GM21528 (cell line): Measurements from ENCODE around the gene CDH12.

Experiments
- ATAC-seq: cut with Tn5 transposase; IDR thresholded peaks from one replicate; pipeline ENCODE4 v1.9.1; 2021; ENCODE audit warnings: mild to moderate bottlenecking, moderate library complexity; ENCODE audit not compliant: unreplicated experiment, low FRiP score

The CDH12 gene

DNA sequence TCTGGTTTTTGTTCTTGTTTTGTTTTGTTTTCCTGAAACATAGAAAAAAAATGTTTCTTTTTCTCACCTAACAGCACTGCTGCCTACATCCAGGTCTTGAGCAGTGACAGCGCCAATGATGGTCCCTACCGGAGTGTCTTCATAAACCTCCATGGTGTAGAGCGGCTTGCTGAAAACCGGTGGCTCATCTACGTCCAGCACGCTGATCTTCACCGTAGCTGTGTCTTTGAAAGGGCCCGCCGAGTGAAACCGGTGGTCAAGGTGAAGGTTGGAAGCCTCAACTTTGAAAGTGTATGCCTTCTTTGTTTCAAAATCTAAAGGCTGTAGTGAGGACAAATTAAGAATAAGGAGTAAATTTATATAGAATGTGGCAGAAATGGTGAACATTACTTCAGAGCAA lies 1051.0 kb downstream of the CDH12 start:
- ATAC-seq = no peak

DNA sequence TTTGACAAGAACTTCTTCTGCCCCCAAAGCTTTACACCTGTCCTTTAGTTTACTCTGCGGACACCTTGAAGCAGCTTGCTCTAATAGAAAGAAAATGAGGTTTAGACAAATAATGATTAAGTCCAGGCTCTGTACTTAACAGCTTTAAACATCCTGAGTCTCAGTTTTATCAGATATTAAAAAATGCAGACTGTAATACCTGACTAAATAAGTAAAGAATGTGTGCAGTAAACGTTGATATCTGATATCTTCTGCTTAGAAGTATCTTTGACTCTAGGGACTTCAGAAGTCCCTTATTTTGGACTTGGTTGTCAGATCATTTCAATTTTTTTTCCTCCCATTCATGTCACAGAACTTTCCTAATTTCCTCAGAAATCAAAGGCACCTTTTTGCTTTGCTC lies 1060.4 kb downstream of the CDH12 start:
- no peak for ATAC-seq

DNA sequence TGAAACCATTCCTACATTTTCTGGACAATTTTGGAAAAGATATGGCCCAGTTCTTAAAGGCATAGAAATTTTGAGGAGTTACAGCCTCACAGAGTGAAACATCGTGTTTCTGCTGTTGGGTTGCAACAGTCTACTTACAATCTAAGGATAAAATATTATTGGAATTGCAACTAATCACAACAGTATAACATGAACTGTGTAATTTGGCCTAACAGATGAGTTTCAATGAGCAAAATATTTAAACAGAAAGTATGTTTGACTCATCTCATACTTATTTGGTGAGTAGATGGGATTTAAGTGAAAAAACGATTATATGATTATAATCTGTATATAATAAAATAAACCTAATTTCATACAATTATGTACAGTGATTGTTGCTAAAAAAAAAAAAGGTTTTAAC lies 1061.8 kb downstream of the CDH12 start:
- ATAC-seq = no peak

DNA sequence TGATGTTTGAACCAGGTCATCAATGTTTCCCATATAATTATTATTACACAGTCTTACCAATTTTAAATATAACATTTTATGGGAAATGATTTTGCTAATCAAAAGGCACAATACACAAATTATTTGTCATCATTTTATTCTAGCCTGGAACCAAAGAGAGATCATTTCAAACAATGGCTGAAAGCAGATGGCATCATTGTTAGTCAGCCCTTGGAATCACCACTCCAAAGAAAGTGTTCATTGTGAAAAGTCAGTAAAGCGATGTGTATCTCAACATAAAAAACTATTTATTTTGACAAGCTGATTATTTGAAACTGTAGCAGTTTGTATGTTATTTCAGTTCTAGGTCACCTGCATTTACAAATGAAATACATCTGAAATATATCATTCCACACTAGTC lies 1068.7 kb downstream of the CDH12 start:
- ATAC-seq = no peak

DNA sequence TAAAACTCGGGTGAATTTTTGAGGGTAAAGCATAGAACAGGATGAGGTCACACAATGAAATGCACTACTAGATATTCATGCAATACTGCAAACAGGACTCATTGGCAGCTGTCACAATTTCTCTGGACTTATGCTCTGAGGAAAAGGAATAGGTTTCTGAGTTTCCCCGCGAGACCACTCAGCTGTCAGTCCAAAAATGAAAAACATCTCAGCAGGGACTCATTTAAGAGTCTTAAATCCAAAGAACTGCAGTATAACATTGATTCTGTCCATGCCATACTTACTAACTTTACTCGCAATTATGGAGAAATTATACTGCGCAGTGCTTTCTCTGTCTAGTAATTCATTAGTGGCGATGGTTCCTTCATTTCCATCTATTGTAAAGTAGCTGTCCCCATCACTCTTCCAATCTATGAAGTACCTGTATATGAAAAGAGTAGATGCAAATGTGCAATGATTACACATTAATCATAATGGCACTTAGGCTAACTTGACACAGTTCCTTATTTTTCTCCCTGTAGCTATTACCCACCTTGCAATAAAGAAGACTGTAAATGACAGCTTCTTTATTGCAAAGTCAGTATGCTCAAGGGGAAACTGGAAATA lies 1070.0 kb downstream of the CDH12 start:
- ATAC-seq = no peak

DNA sequence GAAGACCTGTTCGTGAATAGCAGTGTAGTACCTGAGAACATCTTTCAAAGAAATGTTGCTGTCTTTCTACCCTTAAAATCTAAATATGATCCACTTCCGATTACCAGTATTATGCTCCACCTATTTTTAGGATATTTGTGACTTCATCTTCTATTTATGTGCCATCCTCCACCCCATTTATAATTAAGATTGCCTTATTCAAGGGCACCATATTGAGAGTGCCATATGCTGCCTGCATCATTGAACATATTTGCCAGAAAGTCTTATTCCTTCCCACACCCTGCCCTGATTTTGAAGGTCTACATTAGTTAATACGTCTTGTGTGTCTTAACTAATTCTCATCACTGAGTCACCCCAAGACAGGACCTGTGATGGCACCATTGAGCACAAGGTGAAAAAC lies 1076.7 kb downstream of the CDH12 start:
- no peak for ATAC-seq

DNA sequence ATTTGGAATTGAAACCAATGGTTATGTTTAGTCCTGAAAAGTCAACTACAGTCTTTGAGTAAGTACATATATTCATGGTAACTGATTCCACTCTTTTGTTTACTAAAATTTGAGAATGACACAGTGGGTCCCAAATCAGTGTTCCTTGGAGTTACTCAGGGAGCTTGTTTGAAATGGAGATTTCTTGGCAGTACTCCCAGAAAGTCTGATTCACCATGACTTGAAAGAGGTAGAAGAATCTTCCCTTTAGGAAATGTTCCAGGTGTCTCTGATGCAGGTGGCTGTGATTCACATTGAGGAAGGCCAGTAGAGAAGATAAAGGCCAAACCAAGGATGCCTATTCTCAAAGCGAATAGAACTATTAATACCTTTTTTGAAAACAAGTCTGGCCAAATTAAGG lies 1078.3 kb downstream of the CDH12 start:
- no peak for ATAC-seq

DNA sequence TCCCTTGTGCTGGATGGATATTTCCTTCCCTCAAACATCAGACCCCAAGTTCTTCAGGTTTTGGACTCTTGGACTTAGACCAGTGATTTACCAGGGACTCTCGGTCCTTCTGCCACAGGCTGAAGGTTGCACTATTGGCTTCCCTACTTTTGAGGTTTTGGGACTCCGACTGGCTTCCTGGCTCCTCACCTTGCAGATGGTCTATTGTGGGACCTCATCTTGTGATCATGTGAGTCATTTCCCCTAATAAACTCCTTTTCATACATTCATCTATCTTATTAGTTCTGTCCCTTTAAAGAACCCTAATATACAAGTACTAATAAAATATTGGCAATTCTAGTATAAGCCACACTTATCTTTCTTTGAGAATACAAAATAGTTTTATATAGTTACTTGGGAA lies 1078.9 kb downstream of the CDH12 start:
- ATAC-seq = no peak

DNA sequence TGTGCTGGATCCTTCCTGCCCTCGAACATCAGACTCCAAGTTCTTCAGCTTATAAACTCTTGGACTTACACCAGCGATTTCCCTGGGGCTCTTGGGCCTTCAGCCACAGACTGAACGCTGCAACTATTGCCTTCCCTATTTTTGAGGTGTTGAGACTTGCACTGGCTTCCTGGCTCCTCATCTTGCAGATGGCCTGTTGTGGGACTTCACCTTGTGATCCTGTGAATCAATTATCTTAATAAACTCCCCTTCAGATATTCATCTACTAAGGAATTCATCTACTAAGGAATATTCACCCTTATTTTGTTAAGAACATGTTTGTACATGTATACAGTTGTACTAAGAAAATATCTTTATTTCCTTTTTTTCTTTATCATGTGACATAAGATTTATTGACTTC lies 1079.7 kb downstream of the CDH12 start:
- ATAC-seq = no peak

DNA sequence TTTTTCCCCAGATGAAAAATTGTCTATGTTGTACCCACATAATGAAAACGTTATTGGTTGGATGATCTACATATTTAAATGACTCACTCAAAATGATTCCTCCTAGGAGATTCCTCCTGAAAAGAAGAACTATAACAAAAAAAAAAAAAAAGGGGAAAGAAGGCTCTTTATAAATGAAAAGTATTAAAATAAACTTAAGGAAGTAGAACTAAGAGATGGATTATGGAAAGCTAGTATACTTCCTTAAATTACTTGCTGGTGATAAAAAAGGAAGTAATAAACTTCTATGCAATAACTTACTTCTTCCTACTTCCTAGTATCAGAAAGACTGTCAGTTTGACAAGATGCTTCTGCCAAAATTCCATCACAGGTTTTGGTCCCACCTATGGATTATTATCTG lies 1087.7 kb downstream of the CDH12 start:
- no peak for ATAC-seq

DNA sequence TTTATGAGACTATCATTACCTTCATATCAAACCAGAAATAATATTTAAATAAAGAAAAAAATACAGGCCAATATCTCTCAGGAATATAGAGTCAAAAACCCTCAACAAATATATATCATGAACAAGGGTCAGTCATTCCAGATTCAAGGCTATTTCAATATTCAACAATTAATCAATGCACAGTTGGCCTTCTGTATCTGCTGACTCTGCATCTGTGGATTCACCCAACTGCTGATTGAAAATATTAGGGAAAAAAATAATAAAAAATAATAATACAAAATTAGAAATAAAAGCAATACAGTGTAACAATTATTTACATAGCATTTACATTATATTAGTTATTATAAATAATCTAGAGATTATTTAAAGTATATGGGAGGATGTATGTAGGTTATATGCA lies 1114.0 kb downstream of the CDH12 start:
- ATAC-seq = no peak

DNA sequence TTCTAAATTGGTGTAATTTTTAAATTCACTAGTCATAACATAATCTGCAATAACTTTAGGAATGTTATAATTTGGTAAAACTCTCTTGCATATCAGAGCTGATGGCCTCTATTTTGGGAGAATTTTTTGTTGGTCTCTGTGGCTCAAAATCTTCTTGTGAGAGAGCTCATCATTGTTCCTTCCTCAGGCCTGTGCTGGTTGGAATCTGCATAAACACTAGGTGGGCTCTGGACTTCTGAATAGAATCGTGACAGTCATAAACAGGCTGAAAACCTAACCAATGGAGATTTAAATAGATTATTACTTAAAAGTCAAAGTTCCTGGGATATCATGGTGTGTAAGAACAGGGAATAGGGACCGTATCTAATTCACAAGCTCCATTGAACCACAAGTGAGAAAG lies 1129.6 kb downstream of the CDH12 start:
- no peak for ATAC-seq

DNA sequence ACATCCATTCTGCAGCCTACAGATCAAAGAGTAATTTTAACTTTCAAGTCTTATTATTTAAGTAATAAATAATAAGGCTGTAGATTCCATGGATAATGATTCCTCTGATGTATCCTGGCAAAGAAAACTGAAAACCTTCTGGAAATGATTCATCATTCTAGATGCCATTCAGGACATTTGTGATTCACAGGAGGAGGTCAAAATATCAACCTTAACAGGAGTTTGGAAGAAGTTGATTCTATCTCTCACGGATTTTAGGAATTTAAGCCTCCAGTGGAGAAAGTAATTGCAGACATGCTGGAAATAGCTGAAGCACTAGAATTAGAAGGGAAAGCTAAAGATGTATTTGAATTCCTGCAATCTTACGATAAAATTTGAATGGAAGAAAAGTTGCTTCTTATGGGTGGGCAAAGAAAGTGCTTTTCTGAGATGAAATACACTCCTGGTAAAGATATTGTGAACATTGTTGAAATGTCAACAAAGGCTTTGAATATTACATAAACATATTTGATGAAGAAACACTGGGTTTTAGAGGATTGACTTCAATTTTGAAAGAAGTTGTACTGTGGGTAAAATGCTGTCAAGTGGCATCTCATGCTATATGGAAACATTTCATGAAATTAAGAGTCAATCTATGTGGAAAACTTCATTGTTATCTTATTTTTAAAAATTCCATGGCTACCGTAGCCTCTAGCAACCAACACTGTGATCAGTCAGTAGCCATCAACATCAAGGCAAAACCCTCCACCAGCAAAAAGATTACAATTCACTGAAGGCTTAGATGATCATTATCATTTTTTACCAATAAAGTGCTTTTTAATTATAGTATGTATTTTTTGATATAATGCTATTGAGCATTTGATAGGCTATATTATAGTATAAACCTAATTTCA lies 1141.0 kb downstream of the CDH12 start:
- ATAC-seq = no peak

DNA sequence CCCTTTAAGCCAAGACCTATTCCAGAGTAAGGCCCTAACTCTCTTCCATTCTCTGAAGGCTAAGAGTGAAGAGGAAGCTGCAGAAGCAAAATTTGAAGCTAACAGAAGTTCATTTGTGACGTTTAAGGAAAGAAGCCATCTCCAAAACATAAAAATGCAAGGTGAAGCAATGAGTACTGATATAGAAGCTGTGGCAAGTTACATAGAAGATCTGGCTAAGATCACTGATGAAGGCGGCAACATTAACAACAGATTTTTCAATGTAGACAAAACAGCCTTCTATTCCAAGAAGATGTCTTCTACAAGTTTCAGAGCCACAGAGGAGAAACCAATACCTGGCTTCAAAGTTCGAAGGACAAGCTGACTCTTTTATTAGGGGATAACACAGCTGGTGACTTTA lies 1143.4 kb downstream of the CDH12 start:
- no peak for ATAC-seq

DNA sequence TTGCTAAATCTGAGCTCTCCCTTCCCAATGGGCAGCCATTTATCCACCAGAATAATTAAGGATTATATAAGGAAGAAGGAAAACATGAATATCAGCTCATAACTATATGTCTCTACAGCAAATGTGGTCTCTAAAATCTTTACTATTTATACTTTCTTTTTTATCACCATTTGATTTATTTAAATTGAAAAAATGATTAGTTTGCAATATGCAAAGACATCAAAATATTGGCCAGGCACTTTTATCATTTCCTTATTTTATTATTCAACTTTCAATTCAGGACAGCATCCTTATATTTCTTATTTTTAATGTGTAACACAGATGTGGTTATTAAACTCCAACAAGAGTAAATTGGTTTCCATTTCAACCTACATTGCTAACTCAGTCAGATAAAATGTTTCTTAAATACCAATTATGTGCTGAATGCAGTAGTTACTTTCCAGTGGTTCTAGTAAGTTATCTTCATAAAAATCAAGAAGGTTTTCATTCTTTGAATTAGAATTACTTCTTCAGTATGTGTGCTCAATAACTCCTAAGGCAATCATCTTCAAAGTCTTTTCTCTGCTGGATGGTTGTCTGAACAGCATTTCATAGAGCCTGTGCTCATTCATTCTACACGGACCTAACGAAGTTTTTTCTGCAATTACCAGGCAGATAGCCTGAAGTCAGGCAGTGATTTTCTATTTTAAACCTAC lies 1148.0 kb downstream of the CDH12 start:
- ATAC-seq = no peak

DNA sequence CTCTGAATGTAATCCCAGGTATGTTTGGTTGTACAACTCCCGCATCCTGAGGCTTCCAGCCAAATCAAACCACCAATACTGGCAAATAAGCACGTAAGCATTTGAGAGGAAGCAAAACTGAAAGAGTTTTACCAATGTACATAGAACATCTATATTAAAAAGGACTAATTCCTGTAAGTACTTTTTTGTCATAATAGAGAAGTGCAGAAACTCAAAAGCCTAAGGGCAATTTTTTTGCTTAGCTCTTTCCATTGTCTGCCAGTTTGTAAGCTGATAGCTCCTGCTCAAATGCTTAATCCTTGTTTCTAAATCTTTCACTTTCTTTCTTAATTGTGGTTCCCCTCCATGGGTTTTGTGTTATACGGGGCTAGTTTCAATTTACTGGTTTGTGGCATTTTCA lies 1151.8 kb downstream of the CDH12 start:
- ATAC-seq = no peak
